Measurements from ENCODE around the gene PLCXD3.

PLCXD3 gene

DNA sequence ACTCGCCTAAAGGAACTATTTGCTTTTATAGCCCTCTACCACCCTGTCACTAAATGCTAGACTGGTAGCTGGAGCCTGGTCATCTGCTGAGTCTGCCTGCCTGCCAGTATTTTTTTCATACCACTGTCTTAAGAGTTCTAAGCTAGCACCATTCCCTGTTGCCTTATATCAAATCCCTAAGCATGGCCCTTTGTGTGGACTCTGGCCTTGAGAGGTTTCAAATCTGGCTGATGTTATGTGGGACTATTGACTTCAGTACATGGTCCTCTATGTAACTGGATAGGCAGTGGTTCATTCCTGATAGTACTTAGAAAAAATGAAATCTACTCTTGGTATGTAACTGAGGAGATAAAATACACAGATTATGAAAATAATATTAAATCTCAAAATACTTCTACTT lies 103.5 kb downstream of the PLCXD3 start:
- TF ChIP-seq, protein P1, sequence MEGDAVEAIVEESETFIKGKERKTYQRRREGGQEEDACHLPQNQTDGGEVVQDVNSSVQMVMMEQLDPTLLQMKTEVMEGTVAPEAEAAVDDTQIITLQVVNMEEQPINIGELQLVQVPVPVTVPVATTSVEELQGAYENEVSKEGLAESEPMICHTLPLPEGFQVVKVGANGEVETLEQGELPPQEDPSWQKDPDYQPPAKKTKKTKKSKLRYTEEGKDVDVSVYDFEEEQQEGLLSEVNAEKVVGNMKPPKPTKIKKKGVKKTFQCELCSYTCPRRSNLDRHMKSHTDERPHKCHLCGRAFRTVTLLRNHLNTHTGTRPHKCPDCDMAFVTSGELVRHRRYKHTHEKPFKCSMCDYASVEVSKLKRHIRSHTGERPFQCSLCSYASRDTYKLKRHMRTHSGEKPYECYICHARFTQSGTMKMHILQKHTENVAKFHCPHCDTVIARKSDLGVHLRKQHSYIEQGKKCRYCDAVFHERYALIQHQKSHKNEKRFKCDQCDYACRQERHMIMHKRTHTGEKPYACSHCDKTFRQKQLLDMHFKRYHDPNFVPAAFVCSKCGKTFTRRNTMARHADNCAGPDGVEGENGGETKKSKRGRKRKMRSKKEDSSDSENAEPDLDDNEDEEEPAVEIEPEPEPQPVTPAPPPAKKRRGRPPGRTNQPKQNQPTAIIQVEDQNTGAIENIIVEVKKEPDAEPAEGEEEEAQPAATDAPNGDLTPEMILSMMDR (IDR thresholded peaks at IDR 0.05; ENCODE audit: borderline replicate concordance, insufficient read depth, low read depth, low read length) = no peak
- no peak overlapping the region for H3K4me3 ChIP-seq (ENCODE audit: low read depth, low read length)

DNA sequence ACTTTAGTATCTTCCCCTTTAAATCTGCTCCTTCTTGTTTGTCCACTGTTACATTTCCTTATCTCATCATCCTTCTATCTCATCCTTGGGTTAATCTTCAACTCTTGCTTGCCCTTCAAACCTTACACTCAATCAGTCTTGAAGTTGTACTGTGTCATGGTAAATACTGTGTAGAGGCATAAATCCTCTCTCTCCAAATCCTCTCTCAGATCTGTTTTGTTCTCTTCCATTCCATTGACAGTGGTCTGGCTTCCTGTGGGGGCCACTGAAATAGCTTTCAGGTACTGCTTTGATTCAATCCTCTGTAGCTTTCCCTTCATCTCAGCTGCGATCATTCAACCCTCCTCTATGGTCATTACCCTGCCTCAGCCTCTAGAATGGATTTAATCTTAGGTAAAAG lies 104.0 kb downstream of the PLCXD3 start:
- no peak overlapping the region for H3K4me3 ChIP-seq (ENCODE audit: low read depth, low read length)
- TF ChIP-seq, protein P1 (IDR thresholded peaks at IDR 0.05; ENCODE audit: borderline replicate concordance, insufficient read depth, low read depth, low read length) = no peak

DNA sequence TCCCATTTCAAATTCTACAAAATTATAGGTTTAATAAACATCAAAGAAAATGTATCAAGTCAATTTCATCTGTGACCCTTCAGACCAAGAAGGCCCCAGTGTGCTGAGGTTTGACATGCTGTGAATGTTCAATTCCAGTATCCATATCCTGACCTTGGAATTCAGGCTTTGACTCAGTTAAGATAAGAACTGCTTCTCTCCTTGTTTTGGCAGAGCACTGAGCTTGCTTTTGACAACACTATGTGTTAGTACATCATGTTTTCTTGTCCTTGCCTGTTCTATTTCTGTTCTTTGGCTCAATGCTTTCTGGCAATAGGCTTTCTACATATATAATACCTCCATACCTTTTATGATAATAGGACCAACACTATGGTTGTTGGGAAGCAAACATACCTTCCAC lies 105.6 kb downstream of the PLCXD3 start:
- H3K4me3 ChIP-seq (ENCODE audit: low read depth, low read length) = no peak overlapping the region
- TF ChIP-seq, protein P1 (IDR thresholded peaks at IDR 0.05; ENCODE audit: borderline replicate concordance, insufficient read depth, low read depth, low read length) = no peak

DNA sequence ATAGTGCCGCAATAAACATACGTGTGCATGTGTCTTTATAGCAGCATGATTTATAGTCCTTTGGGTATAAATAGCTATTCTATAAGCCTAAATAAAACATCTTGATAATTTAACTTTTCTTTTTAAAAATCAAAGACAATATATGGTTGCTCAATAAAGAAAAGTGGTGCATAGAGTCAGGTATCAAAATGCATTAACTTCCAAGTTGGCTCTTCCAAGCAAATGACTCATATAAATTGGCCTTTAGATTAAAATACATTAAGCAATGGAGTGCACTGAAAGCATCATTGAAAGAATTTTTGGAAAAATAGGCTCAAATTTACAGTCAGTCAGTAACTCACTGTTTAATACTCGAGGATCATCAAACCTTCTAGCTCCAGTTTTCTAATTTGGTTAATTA lies 106.6 kb downstream of the PLCXD3 start:
- no peak overlapping the region for H3K4me3 ChIP-seq (ENCODE audit: low read depth, low read length)
- TF ChIP-seq, protein P1 (IDR thresholded peaks at IDR 0.05; ENCODE audit: borderline replicate concordance, insufficient read depth, low read depth, low read length) = no peak

DNA sequence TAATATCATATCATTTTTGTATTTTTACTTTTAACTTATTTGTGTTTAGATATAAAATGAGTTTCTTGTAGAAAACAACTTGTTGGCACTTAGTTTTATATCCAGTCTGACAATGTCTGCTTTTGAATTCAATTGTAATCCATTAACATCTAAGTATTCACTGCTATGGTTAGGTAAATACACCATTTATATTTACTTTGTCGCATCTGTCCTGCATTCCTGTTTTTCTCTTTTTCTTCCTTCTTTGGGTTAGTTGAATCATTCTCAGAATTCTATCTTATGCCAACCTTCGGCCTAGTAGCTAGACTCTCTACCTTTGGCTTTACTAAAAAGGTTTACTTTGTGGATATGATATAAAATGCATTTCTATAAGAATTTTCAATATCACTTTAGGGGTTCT lies 107.6 kb downstream of the PLCXD3 start:
- H3K4me3 ChIP-seq (ENCODE audit: low read depth, low read length) = no peak overlapping the region
- TF ChIP-seq, protein P1 (IDR thresholded peaks at IDR 0.05; ENCODE audit: borderline replicate concordance, insufficient read depth, low read depth, low read length) = no peak

DNA sequence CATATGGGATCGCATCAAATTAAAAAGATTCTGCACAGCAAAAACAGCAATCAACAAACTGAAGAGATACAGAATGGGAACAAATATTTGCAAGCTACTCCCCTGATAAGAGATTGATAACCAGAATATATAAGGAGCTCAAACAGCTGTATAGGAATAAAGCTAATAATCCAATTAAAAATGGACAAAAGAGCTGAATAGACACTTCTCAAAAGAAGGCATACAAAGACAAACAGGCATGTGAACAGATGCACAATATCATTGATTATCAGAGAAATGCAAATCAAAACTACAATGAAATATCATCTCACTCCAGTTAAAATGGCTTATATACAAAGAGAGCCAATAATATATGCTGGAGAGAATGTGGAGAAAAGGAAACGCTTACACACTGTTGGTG lies 110.6 kb downstream of the PLCXD3 start:
- no peak overlapping the region for H3K4me3 ChIP-seq (ENCODE audit: low read depth, low read length)
- TF ChIP-seq, protein P1 (IDR thresholded peaks at IDR 0.05; ENCODE audit: borderline replicate concordance, insufficient read depth, low read depth, low read length) = no peak

DNA sequence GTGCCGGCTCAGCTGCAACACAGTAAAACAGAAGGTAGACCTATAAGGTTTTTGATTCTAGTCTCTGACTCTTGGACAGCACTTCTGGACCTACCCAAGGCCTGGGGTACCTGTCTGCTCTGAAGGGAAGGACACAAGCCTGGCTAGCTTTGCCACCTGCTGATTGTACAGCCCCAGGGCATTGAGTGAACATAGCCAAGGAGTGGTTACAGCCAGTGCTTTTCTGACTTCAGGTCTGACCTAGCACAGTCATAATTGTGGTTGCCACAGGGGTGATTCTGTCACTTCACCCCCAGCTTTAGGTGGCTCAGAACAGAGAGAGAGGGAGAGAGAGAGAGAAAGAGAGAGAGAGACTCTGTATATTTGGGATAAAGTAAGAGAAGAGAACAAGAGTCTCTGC lies 118.4 kb downstream of the PLCXD3 start:
- TF ChIP-seq, protein P1 (IDR thresholded peaks at IDR 0.05; ENCODE audit: borderline replicate concordance, insufficient read depth, low read depth, low read length) = no peak

More for the DNA sequence above, 118.4 kb downstream of the PLCXD3 start:
- no peak overlapping the region for H3K4me3 ChIP-seq (ENCODE audit: low read depth, low read length)

Measured in GM12875 (cell line).